ENCODE results near the gene MPV17. TPM values are rescaled to one million over a fixed set of nuclear protein-coding genes. Genes with fewer than 3 reads are reported as not detected.

Gene MPV17
- total and polyA plus RNA-seq, 2 donors (not counting 1 experiment from before 2014, with no cell fraction given) = 103 to 137 TPM

- Histone ChIP-seq H3K4me3 (ENCODE audit: control extremely low read depth in 1 of 5, extremely low read depth in 1 of 5, insufficient read depth in 1 of 5, low read depth in 2 of 5, low read length in 4 of 5) (no peak overlapping the region), H3K4me2 (replicated peaks; ENCODE audit: low read depth, low read length, poor library complexity, severe bottlenecking) (peak overlapping the region; percentile 99), H3K36me3 (replicated peaks in 1 of 2; ENCODE audit: control extremely low read depth in 1 of 2, control insufficient read depth in 1 of 2, extremely low read depth in 1 of 2, insufficient read depth in 2 of 2, low read length in 1 of 2) (no peaks in the 10 kb centered on the region), H3K27me3 (replicated peaks in 1 of 4; ENCODE audit: control extremely low read depth in 1 of 4, control insufficient read depth in 3 of 4, insufficient read depth in 4 of 4, low read length in 3 of 4) (peaks cover 0 to 89% (median 34%) of the 10 kb centered on the region in 4 experiments), H3K27ac (ENCODE audit: low read length in 2 of 2) (no peak overlapping the region), H3K9me3 (ENCODE audit: control extremely low read depth in 1 of 3, control insufficient read depth in 2 of 3, insufficient read depth in 1 of 3, low read length in 2 of 3) (peaks cover 0 to 8% (median 0%) of the 10 kb centered on the region in 3 donors), H3K79me2 (ENCODE audit: control insufficient read depth, insufficient read depth, low read length) (no peaks in the 10 kb centered on the region), H2AFZ (ENCODE audit: insufficient read depth, low read depth, low read length, poor library complexity, severe bottlenecking) (peak overlapping the region; percentile 76), H3K4me1 (ENCODE audit: control insufficient read depth in 2 of 2, insufficient read depth in 2 of 2, low read length in 2 of 2) (peaks cover 35 to 38% of the 10 kb centered on the region in 2 donors), H3K9ac (ENCODE audit: low read length) (peak overlapping the region; percentile 74), H4K20me1 (ENCODE audit: control insufficient read depth, insufficient read depth, low read length, poor library complexity, severe bottlenecking) (no peaks in the 10 kb centered on the region)
- peak overlapping the region; percentile 60 for H3K4me3 Mint-ChIP-seq
- DNase-seq (peak; percentile 36), ATAC-seq (ENCODE audit: low read depth) (no peak)
- ChIA-PET CTCF (interaction anchor here (0.5 kb wide), 1 partner anchor 418 kb away, joined by 3 read pairs; no protein-coding TSS in a partner anchor), POLR2A (no interaction called here)
- intact Hi-C loops (cut with micrococcal nuclease) = loop anchor here (5.0 kb wide), 1 partner anchor 40 kb away; no protein-coding TSS in a partner anchor
- no peak overlapping the region for H3K27ac Mint-ChIP-seq
- no peaks in the 10 kb centered on the region for H3K9me3 Mint-ChIP-seq (ENCODE audit: insufficient read depth)
- WGBS (ENCODE audit: insufficient coverage) = 5% methylated on average over 40 of the region's 40 CpGs
- TF ChIP-seq CTCF (IDR thresholded peaks at IDR 0.05) (no peak), EZH2 (IDR thresholded peaks at IDR 0.05; ENCODE audit: borderline replicate concordance, insufficient read depth, low read depth, low read length, poor library complexity, severe bottlenecking) (no peak)
- peaks cover 35% of the 10 kb centered on the region for H3K4me1 Mint-ChIP-seq
- H3K27me3 Mint-ChIP-seq = peaks cover 62% of the 10 kb centered on the region
Measured at GRCh38 chr2:27261926-27262298, 61.0 kb downstream of the MPV17 start.

GRCh38 chr2:27261241-27261925 lies 61.5 kb downstream of the MPV17 start:
- H3K27me3 Mint-ChIP-seq = peaks cover 67% of the 10 kb centered on the region
- Histone ChIP-seq H2AFZ (ENCODE audit: insufficient read depth, low read depth, low read length, poor library complexity, severe bottlenecking) (no peak overlapping the region), H3K27me3 (replicated peaks in 1 of 4; ENCODE audit: control extremely low read depth in 1 of 4, control insufficient read depth in 3 of 4, insufficient read depth in 4 of 4, low read length in 3 of 4) (peaks cover 0 to 90% (median 36%) of the 10 kb centered on the region in 4 experiments), H3K36me3 (replicated peaks in 1 of 2; ENCODE audit: control extremely low read depth in 1 of 2, control insufficient read depth in 1 of 2, extremely low read depth in 1 of 2, insufficient read depth in 2 of 2, low read length in 1 of 2) (no peaks in the 10 kb centered on the region), H3K4me1 (ENCODE audit: control insufficient read depth in 2 of 2, insufficient read depth in 2 of 2, low read length in 2 of 2) (peaks cover 35 to 38% of the 10 kb centered on the region in 2 donors), H3K27ac (ENCODE audit: low read length in 2 of 2) (no peak overlapping the region), H3K9me3 (ENCODE audit: control extremely low read depth in 1 of 3, control insufficient read depth in 2 of 3, insufficient read depth in 1 of 3, low read length in 2 of 3) (peaks cover 0 to 8% (median 0%) of the 10 kb centered on the region in 3 donors), H3K79me2 (ENCODE audit: control insufficient read depth, insufficient read depth, low read length) (no peaks in the 10 kb centered on the region), H3K4me3 (ENCODE audit: control extremely low read depth in 1 of 5, extremely low read depth in 1 of 5, insufficient read depth in 1 of 5, low read depth in 2 of 5, low read length in 4 of 5) (no peak overlapping the region), H3K9ac (ENCODE audit: low read length) (no peak overlapping the region), H4K20me1 (ENCODE audit: control insufficient read depth, insufficient read depth, low read length, poor library complexity, severe bottlenecking) (no peaks in the 10 kb centered on the region), H3K4me2 (replicated peaks; ENCODE audit: low read depth, low read length, poor library complexity, severe bottlenecking) (peak overlapping the region; percentile 99)
- peak; percentile 29 for DNase-seq
- intact Hi-C loops (cut with micrococcal nuclease) = loop anchor here (5.0 kb wide), 1 partner anchor 41 kb away; no protein-coding TSS in a partner anchor
- 73% methylated on average over 5 of the region's 11 CpGs for WGBS (ENCODE audit: insufficient coverage)
- TF ChIP-seq EZH2 (IDR thresholded peaks at IDR 0.05; ENCODE audit: borderline replicate concordance, insufficient read depth, low read depth, low read length, poor library complexity, severe bottlenecking) = peak; percentile 33
- no peak for TF ChIP-seq CTCF (IDR thresholded peaks at IDR 0.05)
- H3K4me1 Mint-ChIP-seq = peaks cover 35% of the 10 kb centered on the region
- H3K27ac Mint-ChIP-seq = peak overlapping the region; percentile 18
- no peaks in the 10 kb centered on the region for H3K9me3 Mint-ChIP-seq (ENCODE audit: insufficient read depth)
- no peak for ATAC-seq (ENCODE audit: low read depth)
- H3K4me3 Mint-ChIP-seq = peak overlapping the region; percentile 60
- ChIA-PET CTCF (interaction anchor here (0.5 kb wide), 1 partner anchor 418 kb away, joined by 3 read pairs; no protein-coding TSS in a partner anchor), POLR2A (no interaction called here)

Data from B cell (primary cell).